Cardiac septum (tissue), 1 donor: ENCODE results near the gene IGHMBP2. TPM values are rescaled to one million over a fixed set of nuclear protein-coding genes. Genes with fewer than 3 reads are reported as not detected.
A peak's percentile ranks its signal among the peaks of the same experiment; 100 is the strongest.

ENCODE experiments used
- DNase-seq: peaks from one replicate; pipeline ENCODE4 v3.0.0-alpha.2; 2020; ENCODE audit warnings: low spot score
- intact Hi-C: fragments of 100-400 bp; cut with DNase I; formaldehyde crosslinking; loops from one replicate; pipeline ENCODE4 v1.14.0; 2022
- total RNA-seq: library from RNA; stranded (reverse); fragmentation: NEBNext Ultra II Directional; extraction: Animal tissue kit (Norgen Biotek cat#: 25700); gene quantifications from one replicate; pipeline ENCODE4 v1.2.1, GENCODE V29; 2021
- donor health status: DM: no; HTN: no; CAD: no.

The IGHMBP2 gene
- total RNA-seq, 1 donor from 2014 or later = 12.3 TPM

- DNase-seq = no peak
- intact Hi-C loops = no loop called here
Observed at GRCh38 chr11:68976095-68976494, 72.4 kb downstream of the IGHMBP2 start.

GRCh38 chr11:68976563-68976962, 72.9 kb downstream of the IGHMBP2 start:
- DNase-seq = no peak
- intact Hi-C loops = no loop called here

GRCh38 chr11:68977781-68978625, 74.3 kb downstream of the IGHMBP2 start:
- peak; percentile 51 for DNase-seq
- intact Hi-C loops = no loop called here

- no peak for DNase-seq
- intact Hi-C loops = no loop called here
Observed at GRCh38 chr11:68978626-68978930, 74.9 kb downstream of the IGHMBP2 start.

GRCh38 chr11:68978931-68979594, 75.4 kb downstream of the IGHMBP2 start:
- intact Hi-C loops = no loop called here
- peak; percentile 72 for DNase-seq

GRCh38 chr11:68979931-68980775, 76.5 kb downstream of the IGHMBP2 start:
- intact Hi-C loops = no loop called here
- DNase-seq = peak; percentile 66

- peak; percentile 22 for DNase-seq
- intact Hi-C loops = no loop called here
Observed at GRCh38 chr11:68980776-68981065, 77.0 kb downstream of the IGHMBP2 start, which contains the start of gene MRGPRD. Gene MRGPRD (minus strand): TSS chr11:68980986. CDS start chr11:68980986, 0 bp downstream.

- intact Hi-C loops = no loop called here
- no peak for DNase-seq
Observed at GRCh38 chr11:68982134-68982533, 78.4 kb downstream of the IGHMBP2 start.

- no peak for DNase-seq
- intact Hi-C loops = no loop called here
Observed at GRCh38 chr11:68983801-68984200, 80.1 kb downstream of the IGHMBP2 start.

- intact Hi-C loops = no loop called here
Observed at GRCh38 chr11:68987211-68987610, 83.5 kb downstream of the IGHMBP2 start.

GRCh38 chr11:68988491-68988890, 84.8 kb downstream of the IGHMBP2 start:
- no peak for DNase-seq
- intact Hi-C loops = no loop called here

More at GRCh38 chr11:68987211-68987610, 83.5 kb downstream of the IGHMBP2 start:
- no peak for DNase-seq

Other genes starting within 250 kb of the IGHMBP2 start
- 0.30 TPM for gene GAL, start 219.3 kb upstream of the IGHMBP2 start, total RNA-seq
- 0.46 TPM for gene TESMIN, start 152.4 kb upstream of the IGHMBP2 start, total RNA-seq
- gene CPT1A, start 62.0 kb upstream of the IGHMBP2 start, total RNA-seq = 37.6 TPM
- 58.0 TPM for gene MRPL21, start 59 bp upstream of the IGHMBP2 start, total RNA-seq
- gene MRGPRD, start 77.1 kb downstream of the IGHMBP2 start, total RNA-seq = not detected
- 2.3 TPM for gene MRGPRF, start 109.4 kb downstream of the IGHMBP2 start, total RNA-seq
- gene TPCN2, start 145.0 kb downstream of the IGHMBP2 start, total RNA-seq = 12.5 TPM